Raji (cell line): ENCODE data around the gene KRTAP10-4.

Source experiments
- POLR2A ChIP-seq: IDR thresholded peaks from 2 replicates; pipeline ENCODE4 v1.6.1; 2011; ENCODE audit warnings: low read depth, low read length, control low read depth; ENCODE audit not compliant: insufficient read depth

Gene KRTAP10-4

DNA sequence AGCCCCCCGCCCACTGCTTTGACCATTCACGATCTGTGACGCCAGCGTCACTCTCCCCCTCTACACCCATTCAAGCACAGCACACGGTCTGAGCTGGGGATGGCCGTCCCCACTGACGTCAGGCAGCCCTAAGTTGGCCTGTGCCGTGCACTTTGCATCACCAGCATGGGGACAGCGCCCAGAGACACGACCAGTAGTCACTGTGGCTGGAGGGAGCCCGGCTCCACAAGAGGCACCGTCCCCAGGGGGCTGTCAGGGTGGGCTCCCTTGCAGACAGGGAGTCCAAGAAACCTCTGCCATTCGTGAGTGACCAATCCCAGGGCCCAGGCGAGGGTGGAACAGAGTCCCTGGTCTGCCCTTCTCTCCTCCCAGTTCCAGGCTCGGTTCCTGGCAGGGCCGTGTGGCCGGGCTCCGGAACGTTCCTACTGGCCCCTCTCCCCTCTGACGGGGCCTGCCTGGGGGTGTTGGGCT lies 40.7 kb downstream of the KRTAP10-4 start:
- TF ChIP-seq POLR2A: no peak

DNA sequence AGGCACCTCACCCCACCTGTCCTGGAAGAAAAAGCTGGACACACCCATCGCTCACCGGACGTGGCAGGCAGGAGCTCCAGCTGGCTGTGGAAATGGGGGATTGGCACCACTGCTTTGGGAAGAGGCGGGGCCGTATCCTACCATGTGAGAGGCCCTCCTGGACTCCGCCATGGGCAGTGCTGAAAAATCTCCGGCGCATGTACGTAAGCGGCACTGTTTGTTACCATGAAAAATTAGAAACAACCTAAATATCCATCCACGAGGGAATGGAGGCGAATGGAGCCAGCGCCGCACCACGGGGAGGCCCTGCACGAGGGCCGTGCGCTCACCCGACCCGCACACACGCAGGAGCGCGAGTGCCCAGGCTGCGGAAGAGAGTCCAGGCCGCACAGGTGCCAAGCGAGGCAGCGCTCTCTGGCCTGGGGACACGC lies 41.4 kb downstream of the KRTAP10-4 start:
- TF ChIP-seq POLR2A: no peak

DNA sequence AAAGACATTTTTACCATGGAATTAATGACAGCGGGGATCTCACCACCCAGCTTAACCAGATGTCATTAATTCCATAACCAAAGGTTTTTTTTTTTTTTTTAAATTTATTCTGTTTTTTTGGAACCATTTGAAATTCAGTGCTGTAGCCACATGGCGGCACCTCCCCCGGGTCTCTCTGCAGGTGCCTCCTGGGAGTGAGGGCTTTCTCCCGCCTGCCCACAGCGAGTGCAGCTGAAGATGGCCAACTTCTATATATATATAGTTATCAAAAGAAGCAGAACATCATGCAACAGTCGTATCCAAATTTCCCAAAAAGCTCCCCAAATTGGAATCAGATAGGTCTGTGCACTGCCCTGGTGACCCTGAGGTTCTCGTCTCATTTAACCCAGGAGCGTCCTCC lies 41.9 kb downstream of the KRTAP10-4 start:
- no peak for TF ChIP-seq POLR2A

DNA sequence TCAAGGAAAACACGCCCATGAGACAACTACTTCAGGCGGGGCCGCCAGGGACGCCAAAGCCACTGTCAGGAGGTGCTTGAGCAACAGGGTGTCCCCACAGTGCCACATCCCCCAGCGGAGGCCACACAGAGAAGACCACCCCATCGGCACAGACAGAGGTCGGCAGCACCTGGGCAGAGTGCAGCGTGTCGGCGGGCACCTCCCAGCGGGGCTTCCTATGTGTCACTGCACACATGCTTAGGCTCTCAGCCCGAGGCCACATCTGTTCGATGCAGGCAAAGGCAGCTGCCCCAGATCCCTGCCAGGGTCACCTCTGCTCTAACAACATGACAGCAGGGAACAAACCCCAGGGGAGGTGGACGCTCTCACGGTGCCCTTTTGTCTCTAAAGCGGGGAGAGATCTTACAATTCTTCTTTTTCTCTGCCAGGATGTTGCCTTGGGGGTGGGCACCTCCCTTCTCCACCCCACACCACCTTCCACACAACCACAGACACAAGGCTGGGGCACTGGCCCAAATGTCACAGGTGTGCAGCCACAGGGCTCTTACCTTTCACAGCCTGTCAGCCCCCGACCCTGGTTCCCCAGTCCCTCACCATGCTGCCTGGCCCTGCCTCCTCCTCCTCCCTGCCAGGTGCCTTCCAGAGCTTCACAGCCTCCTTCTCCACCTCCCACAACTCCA lies 42.5 kb downstream of the KRTAP10-4 start:
- no peak for TF ChIP-seq POLR2A

DNA sequence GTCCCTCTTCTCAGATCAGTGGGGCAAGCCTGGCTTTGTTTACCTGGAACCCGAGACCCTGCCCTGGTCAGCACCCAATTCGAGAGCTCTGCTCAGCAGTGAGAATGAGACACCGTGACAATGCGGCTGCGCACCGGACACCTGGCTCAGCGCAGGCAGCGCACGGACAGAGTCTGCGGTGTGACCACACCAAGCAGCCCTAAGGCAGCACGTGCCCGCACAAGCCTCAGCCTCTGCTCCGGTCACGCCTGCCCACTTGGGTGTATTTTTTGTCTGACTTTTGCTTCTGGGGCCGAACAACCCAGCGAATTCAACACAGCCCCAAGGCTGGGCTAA lies 43.0 kb downstream of the KRTAP10-4 start:
- no peak for TF ChIP-seq POLR2A

DNA sequence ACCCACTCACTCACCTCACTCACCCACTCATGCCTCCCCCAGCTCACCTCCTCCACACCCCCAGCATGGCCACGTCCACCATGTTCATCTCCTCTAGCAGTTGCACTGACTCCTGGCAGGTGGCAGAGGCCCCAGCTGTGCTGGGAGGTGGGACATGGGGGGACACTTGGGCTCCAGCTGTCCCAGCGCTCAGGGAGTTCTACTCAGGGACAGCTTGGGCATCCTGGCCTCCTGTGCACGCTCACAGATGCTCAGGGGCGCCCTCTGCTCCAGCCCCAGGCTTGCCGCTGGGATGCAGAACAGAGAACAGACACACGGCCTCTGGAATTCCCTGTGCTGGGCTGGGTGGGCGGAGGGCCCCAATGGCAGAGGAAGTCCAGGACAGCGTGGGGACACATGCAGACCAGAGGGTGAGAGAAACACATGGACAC lies 43.6 kb downstream of the KRTAP10-4 start:
- no peak for TF ChIP-seq POLR2A

DNA sequence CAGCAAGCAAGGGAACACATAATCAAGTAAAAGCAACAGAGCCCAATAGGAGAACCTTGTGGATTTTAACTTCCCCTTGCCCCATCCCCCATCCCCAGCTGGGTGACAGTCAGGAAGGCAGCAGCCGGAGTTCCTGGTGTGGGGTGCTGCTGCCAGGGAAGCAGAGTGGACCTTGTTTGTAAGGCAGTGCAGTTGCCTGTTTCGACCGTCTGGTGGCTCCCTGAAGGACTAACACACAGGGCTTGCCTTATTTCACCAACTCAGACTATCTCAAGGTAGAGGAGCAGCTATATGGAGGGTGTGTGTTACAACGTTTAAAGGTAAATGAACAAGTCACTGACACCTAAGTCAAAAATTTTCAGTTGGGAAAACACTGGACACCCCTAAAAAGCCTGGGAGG lies 45.0 kb downstream of the KRTAP10-4 start:
- no peak for TF ChIP-seq POLR2A

DNA sequence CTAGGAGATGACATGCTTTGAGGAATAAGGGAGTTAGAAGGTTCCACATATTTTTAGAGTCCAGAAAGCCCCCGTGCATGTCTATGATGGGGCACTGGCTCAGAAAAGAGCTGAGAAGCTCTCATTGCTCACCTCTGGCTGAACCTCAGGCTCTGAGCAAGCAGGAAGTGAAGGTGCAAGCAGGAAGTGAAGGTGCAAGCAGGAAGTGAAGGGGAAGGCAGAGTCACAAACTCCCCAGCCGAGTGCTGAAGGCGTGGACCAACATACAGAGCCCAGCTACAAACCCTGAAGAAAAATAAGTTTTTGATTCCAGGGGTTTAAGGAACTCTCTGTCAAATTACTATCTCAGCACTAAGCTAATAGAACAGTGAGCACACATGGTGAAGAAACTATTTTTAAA lies 45.4 kb downstream of the KRTAP10-4 start:
- TF ChIP-seq POLR2A: no peak

DNA sequence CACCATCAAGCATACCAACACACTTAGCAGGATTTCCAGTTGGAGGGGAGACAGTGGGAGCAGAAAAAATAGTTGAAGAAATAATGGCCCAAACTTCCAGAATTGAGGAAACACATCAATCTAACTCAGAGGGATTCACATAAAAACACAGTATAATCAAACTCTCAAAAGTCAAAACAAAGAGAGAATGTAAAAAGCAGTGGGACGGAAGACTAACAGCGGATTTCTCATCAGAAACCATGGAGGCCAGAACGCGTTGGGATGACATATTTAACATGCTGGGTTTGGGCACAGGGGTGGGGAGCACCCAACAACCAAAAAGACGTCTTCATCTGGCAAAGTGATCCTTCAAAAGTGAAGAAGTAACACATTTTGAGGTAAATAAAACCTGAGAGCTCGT lies 46.4 kb downstream of the KRTAP10-4 start:
- TF ChIP-seq POLR2A: no peak

DNA sequence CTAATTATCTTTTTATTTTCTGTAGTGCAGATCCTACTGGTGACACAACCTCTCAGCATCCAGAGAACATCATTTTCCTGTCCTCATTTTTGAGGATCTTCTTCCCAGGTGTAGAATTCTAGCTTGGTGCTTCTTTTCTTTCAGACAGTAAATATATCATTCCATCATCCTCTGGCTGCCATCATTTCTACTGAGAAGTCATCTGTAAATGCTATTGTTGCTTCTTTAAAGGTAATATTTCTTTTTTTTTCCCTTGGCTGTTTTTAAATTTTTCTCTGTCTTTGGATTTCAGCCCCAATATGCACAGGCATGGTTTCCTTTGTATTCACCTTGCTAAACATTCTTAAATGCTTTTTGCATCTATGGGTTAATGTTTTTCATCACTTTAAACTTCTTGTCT lies 50.0 kb downstream of the KRTAP10-4 start:
- TF ChIP-seq POLR2A: no peak
